D721Med (cell line): ENCODE data around the gene GIMAP5.

Experiments used
- DNase-seq: peaks from one replicate; pipeline ENCODE4 v3.0.0; 2011; ENCODE audit warnings: low spot score; ENCODE audit not compliant: insufficient read length
- FAIRE-seq: peaks from 2 replicates; lab custom pipeline; 2011; peaks lifted over from hg19 to GRCh38; lab: Jason Lieb, UNC
- TF ChIP-seq, protein P1 (sequence below): IDR thresholded peaks from 2 replicates; pipeline ENCODE4 v1.5.1; 2012; ENCODE audit warnings: mild to moderate bottlenecking, control low read depth; ENCODE audit not compliant: insufficient read depth; ENCODE audit errors: missing control alignments

Gene GIMAP5

DNA sequence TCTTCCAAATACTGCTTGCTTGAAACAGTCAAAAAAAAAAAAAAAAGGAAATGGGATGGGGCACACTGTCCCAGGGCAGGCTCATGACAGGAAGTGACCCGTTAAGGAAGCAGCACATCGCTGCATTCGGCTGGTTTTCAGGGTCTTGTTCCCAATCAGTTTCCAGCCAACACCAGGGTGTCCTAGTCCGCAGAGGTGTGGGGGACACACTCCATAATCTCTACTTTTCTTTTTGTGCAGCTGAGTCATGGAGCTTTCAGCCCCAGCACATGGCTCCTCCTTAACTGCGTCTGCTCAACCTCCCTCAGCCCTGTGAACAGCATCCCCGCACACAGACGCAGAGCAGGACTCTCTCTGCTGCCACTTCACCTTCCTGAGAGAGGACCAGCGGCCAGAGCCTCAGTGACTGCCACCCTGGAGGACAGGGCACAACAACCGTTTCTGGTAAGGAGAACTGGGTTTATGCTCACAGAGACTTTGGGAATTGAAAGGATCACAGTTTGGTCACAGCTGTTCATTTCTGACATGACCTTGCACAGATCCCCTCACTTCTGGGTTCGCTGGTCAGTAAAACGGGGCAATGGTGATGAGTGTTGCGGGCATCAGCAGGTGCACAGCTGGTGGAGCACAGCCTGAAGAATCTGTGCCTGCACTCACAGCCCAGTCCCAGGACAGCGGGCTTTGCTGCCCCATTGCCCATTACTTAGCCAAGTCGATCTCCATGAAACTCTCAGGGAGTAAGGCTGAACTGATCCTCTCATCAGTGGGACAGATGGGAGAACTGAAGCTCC lies at the start of gene GIMAP5:
GIMAP5 (plus strand) TSS at position 154 of the 791 bp plus-strand sequence. CDS start 3,467 bp downstream, outside the sequence.
- FAIRE-seq (no peak), DNase-seq (no peak)
- TF ChIP-seq, protein P1, sequence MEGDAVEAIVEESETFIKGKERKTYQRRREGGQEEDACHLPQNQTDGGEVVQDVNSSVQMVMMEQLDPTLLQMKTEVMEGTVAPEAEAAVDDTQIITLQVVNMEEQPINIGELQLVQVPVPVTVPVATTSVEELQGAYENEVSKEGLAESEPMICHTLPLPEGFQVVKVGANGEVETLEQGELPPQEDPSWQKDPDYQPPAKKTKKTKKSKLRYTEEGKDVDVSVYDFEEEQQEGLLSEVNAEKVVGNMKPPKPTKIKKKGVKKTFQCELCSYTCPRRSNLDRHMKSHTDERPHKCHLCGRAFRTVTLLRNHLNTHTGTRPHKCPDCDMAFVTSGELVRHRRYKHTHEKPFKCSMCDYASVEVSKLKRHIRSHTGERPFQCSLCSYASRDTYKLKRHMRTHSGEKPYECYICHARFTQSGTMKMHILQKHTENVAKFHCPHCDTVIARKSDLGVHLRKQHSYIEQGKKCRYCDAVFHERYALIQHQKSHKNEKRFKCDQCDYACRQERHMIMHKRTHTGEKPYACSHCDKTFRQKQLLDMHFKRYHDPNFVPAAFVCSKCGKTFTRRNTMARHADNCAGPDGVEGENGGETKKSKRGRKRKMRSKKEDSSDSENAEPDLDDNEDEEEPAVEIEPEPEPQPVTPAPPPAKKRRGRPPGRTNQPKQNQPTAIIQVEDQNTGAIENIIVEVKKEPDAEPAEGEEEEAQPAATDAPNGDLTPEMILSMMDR = no peak

DNA sequence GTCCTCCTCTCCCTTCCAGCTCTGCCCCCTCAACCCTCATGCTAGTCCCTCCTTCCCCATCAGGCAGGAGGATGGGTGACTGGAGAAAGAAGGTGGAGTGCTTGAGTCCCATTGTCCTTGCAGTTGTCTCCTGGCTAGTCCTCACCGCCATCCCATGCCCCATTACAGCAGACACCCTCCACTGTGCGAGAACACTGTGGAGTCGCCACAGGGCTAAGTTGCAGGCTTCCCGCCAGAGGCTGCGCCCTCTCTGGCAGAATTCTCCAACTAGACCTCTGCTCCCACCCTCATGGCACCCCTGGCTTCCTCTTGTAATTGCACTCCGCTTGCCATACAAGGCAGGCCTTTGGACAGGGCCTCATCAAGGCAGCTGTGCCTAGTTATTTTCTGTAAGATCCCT lies 48.6 kb upstream of the GIMAP5 start:
- TF ChIP-seq, protein P1 = no peak
- FAIRE-seq (no peak), DNase-seq (no peak)

DNA sequence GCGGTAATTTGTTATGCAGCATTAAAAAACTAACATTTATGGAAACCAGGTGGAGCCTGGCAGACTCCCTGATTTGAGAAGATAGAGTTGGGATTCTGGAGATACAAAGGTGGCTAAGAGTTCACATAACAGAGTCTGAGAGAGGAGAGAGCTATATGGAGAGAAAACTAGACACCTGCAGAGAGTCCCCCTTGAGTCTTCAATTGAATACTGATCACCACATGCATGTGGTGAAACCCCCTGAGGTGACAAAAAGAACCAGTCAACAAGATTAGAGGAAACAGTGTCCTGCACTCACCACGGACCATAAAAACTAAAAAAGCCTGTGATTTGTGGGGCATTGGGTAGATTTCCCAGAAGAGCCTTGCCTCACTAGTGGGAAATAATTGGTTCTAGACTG lies 41.6 kb upstream of the GIMAP5 start:
- FAIRE-seq = no peak
- DNase-seq = no peak
- TF ChIP-seq, protein P1 = no peak

DNA sequence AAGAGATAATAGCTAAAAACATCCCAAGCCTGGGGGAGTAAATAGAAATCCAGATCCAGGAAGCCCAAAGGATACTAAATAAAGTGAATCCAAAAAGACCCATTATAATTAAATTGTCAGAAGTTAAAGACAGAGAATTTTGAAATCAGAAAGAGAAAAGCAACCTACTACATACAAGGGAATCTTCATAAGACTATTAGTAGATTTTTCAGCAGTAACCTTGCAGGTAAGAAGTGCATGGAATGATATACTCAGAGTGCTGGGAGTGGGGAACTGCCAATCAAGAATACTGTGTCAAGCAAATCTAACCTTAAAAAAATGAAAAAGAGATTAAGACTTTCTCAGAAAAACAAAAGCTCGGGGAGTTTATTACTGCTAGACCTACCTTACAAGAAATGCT lies 34.0 kb upstream of the GIMAP5 start:
- DNase-seq (no peak), FAIRE-seq (no peak)
- TF ChIP-seq, protein P1 = no peak

DNA sequence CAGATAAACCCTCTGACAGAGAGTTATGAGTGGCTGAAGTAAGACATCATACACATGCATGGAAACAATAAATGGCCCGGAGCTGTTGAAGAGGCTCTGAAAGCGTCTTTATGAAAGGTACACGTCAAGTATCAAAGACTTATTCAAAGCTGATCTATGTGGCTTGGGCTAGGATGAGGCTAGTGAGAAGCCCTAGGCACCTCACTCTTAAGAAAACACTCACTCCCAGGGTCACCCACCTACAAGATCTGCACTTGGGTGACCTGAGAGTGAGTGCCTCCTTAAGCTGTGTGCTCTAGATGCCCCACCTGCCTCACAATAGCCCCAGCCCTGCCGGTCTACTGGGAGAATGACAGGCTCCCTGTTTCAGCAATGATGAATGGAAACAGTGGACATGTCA lies 21.9 kb upstream of the GIMAP5 start:
- no peak for FAIRE-seq
- DNase-seq = no peak
- TF ChIP-seq, protein P1 = no peak

DNA sequence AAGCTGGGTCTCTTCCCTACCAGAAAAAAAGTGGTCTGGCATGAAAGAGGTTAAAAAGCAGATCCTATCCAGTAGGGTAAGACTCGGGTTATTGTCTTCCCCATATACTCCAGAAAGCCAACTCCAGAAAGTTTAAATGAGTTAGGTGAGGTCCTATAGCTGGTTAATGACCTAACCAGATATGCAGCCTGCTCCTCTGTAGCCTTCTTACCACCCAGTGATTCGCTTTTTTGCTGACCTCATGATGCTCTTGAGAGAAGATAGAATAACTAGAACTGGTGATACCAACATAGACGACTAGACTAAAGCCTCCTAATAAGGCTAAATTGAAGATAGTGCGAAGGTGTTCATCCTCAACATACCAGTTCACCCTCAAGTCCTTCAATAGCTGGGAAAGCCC lies 21.5 kb upstream of the GIMAP5 start:
- DNase-seq (no peak), FAIRE-seq (no peak)
- TF ChIP-seq, protein P1 = no peak

DNA sequence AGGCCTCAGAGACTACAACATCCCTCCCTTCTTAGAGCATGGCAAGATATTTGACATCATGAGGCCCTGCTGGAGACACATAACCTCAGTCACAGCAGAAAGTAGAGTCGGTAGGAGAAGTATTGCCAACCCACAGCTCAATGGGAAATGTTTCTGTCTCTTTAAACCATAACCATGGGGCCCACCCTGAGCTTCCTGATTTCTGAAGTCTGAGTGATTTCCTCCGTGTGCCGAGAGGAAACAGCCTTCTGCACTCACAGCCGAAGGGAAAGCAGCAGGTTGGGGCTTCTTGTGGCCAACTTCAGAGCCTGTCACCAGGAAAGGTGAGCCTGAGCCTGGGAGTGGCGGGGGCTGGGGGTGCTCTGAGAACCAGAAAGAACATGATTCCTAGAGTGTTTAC lies 20.9 kb upstream of the GIMAP5 start, which contains the start of gene GIMAP1:
GIMAP1 (plus strand) TSS at position 246 of the 400 bp plus-strand sequence. CDS start 2,435 bp downstream, outside the sequence.
- DNase-seq = no peak
- TF ChIP-seq, protein P1 = no peak
- FAIRE-seq = no peak
